Testis (tissue), 2 donors: ENCODE data around the gene IRF2.

Source experiments
- POLR2A ChIP-seq: fragments of 450-650 bp; IDR thresholded peaks from one replicate; pipeline ENCODE4 v1.6.1; 2017; ENCODE audit warnings: antibody characterized with exemption, mild to moderate bottlenecking, moderate library complexity
- TF ChIP-seq, protein P1 (sequence below), 3 experiments: fragments of 450-650 bp in 2 of 3; fragments of 200-600 bp in 1 of 3; sonication (generic) in 1 of 3; IDR thresholded peaks; one replicate each; pipeline ENCODE4 v1.5.1; 2016 to 2019; ENCODE audit warnings: antibody characterized with exemption in 3 of 3, mild to moderate bottlenecking in 2 of 3, moderate library complexity in 1 of 3

- TF ChIP-seq, protein P1, sequence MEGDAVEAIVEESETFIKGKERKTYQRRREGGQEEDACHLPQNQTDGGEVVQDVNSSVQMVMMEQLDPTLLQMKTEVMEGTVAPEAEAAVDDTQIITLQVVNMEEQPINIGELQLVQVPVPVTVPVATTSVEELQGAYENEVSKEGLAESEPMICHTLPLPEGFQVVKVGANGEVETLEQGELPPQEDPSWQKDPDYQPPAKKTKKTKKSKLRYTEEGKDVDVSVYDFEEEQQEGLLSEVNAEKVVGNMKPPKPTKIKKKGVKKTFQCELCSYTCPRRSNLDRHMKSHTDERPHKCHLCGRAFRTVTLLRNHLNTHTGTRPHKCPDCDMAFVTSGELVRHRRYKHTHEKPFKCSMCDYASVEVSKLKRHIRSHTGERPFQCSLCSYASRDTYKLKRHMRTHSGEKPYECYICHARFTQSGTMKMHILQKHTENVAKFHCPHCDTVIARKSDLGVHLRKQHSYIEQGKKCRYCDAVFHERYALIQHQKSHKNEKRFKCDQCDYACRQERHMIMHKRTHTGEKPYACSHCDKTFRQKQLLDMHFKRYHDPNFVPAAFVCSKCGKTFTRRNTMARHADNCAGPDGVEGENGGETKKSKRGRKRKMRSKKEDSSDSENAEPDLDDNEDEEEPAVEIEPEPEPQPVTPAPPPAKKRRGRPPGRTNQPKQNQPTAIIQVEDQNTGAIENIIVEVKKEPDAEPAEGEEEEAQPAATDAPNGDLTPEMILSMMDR (IDR thresholded peaks at IDR 0.05), result no peak
- TF ChIP-seq POLR2A, result no peak
Measured at GRCh38 chr4:184450743-184451535, 23.4 kb downstream of the IRF2 start.
